Stimulated activated CD4-positive, alpha-beta T cell treated with anti-CD3 and anti-CD28 coated beads, Interleukin-15, amount 100 ng/mL, for 48 hours (primary cell): ENCODE data around the gene TOX4.
A peak's percentile ranks its signal among the peaks of the same experiment; 100 is the strongest.
"Not testable (repeated sequence)": the region's sequence is repeated elsewhere in the genome, so short reads cannot be mapped to it uniquely, and the experiment has no call there.

Source experiments
- DNase-seq, 2 donors: peaks; one replicate each; pipeline ENCODE4 v3.0.0-alpha.2; 2020; ENCODE audit warnings: low read depth in 2 of 2

Gene TOX4

DNA sequence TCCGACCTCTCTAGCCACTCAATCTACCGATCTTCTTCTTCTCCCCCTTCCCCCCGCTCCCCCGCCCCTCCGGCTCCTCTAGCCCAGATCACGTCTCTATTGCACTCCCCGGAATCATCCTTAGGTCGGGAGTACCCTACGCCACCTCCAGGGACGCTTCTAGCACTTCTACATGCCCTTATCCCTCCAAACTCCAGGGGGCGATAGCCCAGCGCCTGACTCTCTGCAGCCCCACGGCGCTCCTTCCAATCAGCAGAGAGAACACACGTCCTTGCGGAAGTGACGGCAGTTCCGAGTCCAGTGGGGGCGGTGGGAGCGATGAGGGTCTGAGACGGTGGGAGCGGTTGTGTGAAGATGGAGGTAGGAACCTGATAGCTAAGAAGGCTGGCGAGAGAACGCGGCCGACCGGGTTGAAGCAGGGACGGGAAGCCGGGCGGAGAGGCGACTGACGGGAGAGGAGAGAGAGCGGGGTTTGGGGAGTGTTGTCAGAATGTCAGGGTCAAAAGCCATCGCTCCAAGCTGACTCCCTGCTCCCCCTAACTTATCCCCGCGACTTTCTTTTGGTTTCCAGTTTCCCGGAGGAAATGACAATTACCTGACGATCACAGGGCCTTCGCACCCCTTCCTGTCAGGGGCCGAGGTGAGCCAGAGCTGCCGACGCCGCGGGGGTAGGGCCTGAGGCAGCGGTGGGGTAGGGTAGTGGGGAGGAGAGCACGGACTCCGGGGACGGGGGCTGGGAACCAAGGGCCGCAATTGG is at the start of gene TOX4, which contains the start of gene RAB2B:
Gene TOX4, plus strand, starts transcription at position 271 of the 757 bp plus-strand sequence. Its CDS starts 84 bp downstream, at position 355.
Gene RAB2B, minus strand, starts transcription at position 35 of the 757 bp plus-strand sequence. CDS start 87 bp downstream, outside the sequence.
- DNase-seq = peak; percentile 89 to 94

DNA sequence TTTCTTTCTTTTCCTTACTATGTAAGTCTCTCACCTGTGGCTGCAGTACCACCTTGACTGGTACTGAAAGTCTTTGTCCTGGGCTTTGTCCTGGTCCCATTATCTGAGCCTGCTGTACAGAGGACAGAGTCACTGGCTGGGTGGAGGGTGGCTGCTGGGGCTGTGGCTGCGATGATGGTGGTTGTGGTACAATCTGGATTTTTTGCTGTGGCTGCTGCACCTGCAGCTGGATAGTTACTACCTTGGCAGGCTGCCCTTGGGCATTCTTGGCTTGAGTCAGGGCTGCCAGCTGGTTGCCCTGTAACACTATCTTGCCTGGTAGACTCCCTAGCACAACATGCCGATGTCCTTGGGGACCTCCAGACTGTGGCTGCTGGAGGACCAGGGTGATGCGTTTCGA is 48.1 kb upstream of the TOX4 start:
- no peak for DNase-seq

DNA sequence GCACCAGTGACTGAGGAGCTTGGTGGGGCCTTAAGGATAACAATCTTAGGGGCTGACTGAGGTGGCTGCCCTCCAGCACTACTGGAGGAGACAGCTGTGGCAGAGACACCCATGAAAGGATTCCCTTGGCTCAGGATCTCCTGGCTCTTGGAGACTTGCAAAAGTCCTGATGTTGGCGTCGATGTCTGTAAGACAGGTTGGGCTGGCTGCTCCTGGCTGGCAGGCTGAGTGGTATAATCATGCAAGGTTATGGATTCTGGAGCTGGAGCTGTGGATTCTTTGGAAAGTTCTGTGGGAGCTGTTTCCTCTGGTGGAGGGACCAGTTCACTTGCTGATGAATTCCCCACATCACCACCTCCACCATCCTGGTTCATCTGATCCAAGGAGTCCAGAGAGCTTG is 45.9 kb upstream of the TOX4 start:
- no peak for DNase-seq

DNA sequence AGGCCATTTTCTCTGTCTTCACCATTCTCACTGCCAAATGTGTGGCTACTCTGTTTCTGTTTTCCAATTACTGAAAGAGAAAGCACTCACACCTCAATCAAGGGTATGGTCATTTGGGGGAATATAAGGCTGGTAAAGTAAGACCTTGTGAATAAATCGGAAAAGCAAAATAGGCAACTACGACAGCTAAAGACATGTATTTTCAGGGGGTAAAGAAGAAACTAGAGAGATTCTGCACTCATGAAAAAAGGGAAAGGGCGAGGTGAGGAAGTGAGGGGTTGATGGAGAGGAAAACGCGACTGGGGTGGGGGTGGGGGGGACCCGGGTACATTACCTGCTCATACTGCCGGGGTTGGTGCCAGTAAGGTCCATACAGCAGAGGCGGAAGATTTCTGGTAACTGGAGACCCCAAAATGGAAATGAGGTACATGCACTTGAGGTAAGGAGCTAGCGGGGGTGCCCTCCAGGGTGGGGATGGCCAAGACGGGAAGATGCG is 40.4 kb upstream of the TOX4 start:
- no peak for DNase-seq

DNA sequence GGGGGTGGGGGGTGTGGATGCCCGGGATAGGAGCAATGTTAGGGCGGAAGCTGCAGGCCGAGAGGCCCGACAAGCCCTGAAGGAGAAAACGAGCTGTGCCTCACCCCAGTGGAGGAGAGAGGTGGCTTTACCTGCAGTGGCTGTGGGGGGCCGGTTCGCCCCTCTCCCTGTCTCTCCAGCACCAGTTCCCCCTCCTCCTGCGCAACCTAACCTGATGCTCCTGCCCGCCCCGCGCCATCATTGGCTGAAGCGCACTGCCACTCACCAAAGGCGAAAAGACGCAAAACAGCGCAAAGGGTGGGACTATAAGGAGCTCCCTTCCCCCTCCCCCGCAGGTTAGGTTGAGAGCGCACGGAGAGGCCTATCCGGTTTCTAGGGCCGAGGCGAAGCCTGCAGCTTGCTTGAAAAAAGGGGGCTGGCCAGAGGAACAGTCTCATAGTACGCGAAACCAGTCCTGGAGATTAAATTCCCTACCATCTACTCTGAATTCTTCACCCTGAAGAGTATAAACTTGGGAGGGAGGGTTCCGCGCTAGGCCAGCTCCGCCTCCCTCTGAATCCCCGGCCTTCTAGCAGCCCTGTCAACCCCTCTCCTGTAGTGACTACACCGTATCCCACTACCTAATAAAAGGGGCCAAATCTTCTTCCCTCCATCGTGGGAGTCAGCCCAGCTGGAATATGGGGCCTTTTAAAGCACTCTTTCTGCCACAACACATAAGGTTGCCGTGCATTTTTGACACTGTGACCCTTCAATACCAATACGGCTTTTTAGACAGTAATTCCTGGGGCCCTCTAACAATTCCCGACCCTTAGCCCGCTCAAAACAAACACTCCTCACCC is 39.7 kb upstream of the TOX4 start:
- peak; percentile 96 to 98 for DNase-seq

DNA sequence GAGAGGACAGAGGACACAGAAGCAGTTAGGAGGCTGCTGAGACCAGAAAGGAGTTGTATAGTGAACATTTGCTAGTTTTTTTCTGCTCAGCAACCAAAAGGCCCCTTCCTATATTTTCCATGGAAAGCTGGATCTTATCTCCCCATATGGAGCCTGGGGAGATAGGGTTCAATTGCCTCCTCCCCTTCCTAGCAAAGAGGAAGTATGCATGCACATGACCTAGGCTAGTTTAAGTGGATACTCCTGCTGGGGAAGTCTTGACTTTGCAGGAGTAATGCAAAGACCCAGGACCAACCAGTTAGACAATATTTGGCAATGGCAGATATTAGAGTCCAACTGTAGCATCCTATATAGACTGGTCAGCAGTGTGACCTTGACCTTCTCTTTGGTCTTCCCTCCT is 36.1 kb upstream of the TOX4 start:
- no peak for DNase-seq

DNA sequence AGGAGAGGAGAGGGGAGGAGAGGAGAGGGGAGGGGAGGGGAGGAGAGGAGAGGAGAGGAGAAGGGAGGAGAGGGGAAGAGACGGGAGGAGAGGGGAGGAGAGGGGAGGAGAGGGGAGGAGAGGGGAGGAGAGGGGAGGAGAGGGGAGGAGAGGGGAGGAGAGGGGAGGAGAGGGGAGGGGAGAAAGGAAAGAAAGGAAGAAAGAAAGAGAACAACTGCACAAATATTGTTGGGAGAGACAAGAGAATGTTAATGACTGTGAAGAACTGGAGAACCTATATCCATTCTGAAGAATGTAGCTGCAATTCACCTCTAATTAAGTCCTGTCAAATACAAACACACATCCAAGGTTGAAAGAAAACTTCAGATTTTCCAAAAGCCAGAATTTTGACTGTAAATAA is 34.3 kb upstream of the TOX4 start:
- not testable (repeated sequence) for DNase-seq

DNA sequence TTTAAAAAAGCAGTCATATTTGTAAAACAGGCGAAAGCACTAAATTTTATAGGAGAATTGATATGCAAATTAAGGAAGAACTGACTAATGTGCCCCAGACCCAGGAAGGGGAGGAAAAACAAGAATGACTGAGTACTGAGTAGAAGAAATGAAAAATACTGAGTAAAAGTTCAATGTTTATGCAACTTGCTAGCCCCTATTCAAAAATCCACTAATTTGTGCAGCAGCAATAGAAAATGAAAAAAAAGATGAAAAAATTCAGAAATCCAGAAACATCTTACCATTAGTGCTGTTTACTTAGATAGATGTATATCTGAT is 27.1 kb upstream of the TOX4 start:
- no peak for DNase-seq

DNA sequence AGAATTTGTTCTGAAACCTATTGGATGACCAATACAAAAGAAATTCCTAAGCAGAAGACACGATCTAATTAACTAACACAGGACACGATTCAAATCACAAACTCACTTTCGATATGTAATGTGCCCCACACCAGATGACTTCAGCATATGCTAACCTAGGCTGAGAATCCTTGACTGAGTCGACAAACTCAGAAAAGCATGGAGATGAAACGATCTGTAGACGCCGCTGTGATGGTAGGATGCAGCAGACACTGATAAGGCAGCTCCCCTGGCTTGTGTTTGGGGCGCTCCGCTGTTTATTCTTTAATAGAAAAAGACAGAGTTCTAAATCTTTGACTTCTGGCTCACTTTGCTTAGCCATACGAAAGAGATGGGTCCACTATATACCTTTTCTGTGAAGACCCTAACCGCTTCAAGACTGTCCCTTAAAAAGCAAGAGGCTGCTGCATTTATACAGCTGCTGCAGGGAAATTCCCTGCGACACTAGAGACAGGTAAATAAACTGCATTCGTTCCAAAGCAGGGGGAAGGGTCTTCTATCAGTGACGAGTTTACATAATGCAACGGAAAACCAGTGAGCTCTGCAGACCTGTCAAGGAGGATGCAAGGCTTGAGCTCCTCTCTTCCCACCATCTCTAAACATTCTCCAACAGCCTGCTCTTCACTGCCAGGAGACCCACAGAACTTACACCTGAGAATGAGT is 22.0 kb upstream of the TOX4 start:
- DNase-seq = no peak

DNA sequence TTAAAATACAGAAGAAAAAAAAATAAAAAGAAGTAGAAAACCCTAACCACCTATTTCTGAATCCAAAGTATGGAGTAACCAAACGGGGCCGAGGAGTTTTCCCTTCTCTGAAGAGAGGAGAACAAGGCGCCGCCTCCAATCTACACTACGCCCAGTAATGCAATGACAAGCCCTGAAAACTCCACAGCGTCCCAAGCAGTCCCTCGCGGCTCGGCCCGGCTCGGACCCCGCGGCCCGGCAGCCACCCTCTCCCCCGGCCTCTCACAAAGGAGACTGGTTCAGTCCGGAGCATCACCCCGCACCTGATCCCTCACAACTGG is 21.4 kb upstream of the TOX4 start:
- no peak for DNase-seq

DNA sequence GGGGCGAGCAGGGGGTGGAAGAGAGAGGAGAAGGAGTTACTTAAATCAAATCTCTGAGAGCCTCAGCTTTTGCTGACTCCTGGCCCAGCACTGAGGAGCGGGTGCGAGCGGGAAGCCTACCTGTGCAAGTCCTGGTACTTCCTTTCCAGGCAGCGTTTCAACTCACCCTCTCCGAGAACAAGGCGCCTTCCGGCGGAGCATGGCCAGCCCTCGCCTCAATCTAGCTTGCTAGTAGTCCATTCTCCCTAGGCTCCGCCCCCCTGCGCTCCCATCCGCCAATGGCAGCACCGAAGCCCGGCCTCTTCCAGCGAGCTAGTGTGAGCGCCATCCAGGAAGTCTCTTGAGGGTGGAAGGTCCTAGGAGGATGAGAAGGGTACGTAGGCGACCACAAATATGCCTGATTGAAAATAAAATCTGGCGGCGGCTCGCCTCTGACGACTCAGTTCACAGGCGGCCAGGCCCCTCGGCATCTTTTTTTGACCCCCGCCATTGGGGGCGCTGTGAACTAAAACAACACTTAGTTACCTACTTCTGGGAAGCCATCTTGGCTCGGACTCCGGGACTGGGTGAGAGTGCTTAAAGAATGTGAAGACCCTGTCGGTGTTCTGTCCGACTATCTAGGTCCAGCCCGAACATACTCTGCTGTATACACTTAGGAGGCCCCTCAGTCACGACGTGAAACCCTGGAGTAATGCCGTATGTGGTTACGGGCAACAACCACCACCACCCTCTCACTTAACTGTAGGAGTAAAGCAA is 20.9 kb upstream of the TOX4 start, which contains the start of gene CHD8:
Gene CHD8, minus strand, starts transcription at position 212 of the 756 bp plus-strand sequence. CDS start 24,480 bp downstream, outside the sequence.
- DNase-seq = peak; percentile 99

DNA sequence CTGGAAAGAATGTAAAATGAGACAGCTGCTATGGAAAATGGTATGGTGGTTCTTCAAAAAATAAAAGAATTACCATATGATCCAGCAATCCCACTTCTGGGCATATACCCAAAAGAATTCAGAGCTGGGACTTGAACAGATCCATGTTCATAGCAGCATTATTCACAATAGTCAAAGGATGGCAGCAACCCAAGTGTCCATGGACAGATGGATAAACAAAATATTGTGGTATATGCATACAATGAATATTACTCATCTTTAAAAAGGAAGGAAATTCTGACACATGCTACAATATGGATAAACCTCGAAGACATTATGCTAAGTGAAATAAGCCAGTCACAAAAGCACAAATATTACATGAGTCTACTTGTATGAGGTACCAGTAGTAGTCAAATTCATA is 9.4 kb upstream of the TOX4 start:
- no peak for DNase-seq

DNA sequence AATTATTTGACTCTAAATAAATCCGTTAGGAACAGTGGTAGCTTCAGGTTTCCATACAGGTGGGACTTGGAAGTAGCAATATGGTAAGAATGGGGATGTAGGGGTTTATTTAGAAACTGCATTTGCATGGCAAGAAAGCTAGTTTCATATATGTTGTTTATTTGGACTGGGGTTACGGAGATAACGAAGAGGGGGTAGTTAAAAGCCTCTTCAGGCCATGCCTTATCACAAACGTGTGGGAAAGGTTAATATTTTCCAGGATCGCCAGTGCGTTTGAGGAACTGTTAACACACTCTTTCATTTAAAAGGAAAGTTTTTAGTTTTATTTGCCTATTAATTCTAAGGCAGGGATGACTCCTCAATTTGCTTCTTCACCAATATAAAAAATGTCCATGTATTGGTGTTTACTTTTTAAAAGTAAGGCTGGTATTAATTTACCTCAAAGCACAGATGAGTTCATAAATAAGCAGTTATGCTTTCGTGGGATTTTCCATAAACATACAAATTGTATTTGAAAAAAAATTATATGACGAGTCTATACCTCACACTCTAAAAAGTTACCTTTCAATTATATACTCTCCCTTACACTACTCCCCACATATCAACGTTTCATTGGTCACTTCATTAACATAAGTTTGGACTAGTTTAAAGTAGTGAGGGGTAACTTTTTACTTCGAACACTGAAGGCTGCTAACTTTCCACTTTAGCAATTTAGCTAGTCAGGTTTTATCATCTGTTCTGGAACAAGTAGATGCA is 1.1 kb upstream of the TOX4 start:
- DNase-seq = no peak

DNA sequence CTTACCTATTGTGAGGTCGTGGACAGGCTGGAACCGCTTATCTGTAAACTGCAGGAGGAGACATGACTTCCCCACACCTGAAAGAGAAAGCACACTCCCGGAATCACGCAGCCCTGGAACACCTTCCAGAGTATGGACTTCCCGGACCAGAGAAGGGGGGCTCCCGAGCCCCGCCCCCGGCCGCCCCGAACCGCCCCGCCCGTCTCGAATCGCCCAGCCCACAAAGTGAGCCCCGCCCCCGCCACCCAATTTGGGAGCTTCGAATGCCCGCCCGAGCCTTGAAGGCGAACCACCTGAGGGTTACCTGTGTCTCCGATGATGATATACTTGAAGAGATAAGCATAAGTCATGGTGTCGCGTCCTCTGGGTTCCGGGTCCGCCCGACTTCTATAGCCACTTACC is 471 bp upstream of the TOX4 start:
- peak in 1 of 2 donors; percentile 71 for DNase-seq

DNA sequence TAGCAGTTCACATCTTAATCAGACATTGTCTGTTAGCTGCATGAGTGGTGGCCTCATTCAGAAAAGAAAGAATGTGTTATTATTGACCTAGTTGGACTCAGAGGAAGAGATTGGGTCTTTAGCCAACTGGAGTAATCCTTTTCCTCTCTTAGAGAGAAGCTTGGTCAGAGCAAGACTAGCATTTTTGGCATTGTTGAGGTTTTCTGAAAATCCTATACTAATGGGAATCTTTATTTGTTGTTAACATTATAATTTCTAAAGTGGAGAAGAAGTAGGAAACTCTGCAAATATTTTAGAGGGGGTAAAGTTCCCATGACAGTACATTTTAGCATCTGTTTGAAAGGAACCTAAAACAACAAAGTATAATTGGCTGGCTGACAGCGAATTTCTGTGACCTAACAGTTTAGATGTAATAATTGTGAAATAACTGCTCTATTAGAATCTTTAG is 9.7 kb downstream of the TOX4 start:
- DNase-seq = no peak

DNA sequence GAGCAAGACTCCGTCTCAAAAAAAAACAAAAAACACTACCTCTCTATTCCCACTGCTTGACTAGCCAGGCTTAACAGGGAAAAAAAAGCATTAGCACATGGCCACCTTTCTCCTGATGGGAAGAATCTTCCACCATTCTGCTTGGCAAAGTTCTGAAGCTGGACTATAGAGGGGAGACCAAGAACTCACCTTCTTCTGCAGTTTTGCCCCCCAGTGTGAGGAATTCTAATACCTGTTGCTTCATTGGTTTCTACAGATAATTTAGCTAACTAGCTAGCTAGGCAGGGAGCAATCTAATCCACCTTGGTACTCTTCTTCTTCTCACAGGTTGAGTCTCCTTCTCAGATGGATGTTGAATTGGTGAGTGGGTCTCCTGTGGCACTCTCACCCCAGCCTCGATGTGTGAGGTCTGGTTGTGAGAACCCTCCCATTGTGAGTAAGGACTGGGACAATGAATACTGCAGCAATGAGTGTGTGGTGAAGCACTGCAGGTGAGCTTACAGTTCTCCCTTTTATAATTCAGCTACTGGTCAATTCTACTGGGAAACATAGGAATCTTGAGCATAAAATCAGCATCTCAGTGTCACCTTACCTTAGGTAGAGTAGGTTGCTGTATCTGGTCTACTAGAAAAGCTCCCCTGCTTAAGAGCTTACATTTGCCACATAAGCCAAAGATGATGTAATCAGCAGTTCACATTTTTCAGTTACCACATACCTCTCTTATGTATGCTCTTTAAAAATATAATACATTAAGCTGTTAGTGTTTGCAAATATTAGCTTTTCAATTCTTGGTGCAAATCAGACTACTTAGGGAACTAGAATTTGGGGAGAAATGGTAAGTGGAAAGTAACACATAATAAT is 18.1 kb downstream of the TOX4 start:
- DNase-seq = no peak

DNA sequence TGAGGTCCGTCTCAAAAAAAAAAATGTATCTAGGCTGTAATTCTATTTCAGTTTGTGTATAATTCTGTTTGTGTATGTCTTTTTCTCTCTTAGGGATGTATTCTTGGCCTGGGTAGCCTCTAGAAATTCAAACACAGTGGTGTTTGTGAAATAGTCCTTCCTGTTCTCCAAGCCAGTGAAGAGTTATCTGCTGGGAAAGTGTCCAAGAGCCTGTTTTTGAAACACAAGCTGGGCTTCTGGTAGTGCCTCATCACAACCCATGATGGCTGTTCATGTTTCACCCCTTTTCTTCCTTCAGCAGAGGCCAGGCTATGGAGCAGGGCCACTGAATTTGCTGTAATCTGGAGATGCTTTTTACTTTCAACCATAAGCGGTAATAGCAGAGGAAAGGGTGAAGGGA is 19.5 kb downstream of the TOX4 start:
- DNase-seq = no peak

DNA sequence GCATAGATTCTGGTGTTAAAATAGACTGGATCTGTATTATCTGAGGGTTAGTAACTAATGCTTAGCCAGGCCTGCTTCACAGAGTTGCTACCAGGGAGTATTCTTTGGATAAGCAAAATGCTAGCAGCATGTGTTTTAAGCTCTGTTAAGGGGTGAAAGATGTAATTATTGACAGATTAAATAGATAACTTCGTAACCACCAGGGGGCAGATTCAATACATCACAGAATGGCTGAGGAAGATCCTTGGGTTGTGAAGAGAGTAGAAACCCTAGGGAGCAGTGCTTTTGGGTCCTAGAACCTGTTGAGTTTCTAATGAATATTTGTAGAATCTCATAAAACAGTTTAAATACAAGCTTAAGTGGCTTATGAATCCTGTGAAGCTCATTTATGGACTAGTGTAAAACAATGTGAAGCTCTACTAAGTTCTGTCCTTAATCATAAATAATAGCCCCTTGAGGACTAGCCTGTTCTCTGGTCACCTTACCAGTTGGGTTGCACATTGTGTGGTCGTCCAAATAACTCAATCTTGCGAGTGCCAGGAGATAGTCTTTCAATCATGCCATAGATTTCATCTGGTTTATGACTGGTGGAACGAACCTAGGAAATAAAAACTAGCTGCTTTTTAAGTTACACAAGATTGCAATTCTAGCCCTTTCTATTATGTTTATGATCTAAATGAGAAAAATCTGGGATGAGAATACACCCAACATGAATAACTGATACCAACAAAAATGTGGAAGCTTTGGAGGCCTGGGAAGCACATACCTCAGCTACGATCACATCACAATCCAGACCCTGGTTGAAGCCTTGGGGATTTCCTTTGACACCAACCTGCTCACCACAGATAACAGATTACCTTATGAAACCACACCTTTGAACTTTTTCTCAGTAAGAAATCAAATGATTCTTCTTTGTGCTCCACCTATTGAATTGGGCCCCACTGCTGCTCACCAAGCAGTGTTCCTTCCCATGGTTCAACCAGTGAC is 21.8 kb downstream of the TOX4 start:
- no peak for DNase-seq

DNA sequence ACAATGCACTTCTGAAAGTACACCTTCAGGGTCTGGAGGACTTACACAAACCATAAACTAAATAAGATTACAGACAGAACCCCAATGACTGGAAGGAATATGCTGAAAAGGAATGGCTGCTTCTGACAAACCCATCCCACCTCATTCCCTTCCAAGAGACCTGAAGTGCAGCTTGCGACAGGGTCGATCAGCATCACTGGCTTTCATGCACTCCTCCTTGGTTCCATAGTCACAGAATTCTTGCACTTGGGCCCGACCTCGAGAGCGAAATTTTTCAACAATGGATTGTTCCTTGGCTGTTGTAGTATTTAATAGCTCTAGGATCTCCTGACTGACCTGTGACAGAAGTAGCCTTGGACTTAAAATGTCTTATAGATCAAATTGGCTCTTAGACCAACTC is 24.6 kb downstream of the TOX4 start:
- DNase-seq = no peak
